Raji (cell line): ENCODE measurements around the gene RRAD.

Experiments used
- POLR2A ChIP-seq: IDR thresholded peaks from 2 replicates; pipeline ENCODE4 v1.6.1; 2011; ENCODE audit warnings: low read depth, low read length, control low read depth; ENCODE audit not compliant: insufficient read depth

RRAD gene

DNA sequence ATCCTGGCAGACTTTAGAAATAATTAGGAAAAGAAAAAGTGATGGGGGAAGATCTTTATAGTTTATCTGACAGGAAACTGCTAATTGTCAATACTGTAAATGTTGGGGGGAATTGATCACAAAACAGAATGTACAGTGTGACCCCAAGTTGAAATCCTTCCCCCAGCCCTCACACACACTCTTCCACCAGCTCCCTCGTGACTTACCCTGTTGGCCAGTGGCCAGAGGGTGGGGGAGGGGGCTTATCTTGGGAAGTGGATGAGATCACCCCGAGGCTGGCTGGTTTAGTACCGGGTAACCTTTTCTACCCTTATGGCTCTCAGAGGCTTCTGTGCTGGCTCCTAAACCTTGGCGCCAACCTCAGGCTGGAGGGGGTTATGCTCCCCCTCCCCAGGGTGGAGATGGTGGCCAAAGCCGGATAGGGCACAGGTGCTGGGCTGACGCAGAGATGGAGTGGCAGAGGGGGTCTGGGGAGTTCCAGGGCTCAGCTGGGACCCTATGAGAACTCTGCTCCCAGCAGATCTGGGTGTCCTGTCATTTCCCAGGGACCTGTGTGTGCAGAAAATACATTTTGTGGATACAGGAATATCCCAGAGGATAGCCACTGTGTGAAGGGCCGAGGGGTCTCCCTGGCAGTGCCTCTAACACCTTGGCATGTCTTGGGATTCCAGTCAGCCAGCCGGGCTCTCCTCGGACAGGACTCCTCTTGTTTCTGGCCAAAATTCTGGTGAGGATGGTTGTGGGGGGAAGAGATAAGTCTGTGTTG lies 25.2 kb downstream of the RRAD start:
- no peak for TF ChIP-seq POLR2A

DNA sequence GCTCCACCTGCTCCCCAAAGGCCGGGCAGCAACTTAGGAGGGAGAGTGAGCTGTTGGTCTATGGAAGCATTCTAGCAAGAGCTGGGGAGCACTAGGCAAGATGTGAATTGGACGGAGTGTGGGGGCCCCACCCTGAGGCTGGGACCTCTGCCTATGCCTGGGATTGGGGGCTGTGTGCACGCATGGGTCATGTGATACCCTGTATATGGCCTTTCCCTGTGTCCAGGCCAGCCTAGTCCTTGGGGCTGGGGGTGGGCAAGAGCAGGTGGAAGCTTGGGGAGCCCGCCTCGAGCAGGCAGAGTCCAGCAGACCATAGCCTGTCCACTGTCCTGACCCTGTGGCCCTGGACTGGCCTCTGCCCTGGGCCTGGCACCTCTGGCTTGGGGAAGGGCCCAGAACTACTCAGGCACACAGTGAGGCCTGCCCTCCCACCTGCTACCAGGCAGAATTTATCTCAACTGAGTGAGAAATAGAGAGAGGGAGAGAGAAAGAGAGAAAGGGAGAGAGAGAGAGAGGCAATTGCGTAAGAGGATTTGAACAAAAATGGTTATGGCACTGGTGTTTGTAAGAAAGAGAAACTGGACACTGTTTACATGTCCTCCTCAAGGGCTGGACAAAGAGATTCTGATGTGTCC lies 25.9 kb downstream of the RRAD start:
- no peak for TF ChIP-seq POLR2A

DNA sequence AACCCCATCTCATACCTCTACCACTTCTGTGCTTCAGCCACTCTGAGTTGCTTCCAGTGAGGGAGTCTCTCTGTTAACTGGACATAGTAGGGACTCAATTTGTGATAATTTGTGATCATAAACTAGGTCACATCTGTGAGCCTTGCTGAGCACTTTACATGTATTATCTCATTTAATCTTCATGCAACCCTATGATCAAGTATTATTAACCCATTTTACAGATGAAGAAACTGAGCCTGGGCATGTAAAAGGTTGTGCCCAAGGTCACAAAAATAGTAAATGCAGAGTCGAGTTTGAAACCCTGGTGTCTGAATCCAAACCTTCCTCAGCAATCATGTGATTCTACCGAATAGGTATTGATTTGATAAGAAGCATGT lies 26.4 kb downstream of the RRAD start:
- TF ChIP-seq POLR2A: no peak

DNA sequence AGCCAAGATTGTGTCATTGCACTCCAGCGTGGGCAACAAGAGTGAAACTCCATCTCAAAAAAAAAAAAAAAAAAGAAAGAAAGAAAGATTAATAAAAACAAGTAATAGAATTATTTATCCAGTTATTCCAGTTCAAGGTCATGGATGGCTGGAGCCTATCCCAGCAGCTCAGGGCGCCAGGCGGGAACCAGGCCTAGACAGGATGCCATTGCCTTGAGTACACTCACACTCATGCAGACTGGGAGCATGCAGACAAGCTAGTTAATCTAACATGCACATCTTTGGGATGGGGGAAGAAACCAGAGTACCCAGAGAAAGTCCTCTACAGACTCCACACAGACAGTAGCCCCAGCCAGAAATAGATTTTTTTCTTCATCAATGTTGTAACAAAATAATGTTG lies 27.1 kb downstream of the RRAD start:
- no peak for TF ChIP-seq POLR2A

DNA sequence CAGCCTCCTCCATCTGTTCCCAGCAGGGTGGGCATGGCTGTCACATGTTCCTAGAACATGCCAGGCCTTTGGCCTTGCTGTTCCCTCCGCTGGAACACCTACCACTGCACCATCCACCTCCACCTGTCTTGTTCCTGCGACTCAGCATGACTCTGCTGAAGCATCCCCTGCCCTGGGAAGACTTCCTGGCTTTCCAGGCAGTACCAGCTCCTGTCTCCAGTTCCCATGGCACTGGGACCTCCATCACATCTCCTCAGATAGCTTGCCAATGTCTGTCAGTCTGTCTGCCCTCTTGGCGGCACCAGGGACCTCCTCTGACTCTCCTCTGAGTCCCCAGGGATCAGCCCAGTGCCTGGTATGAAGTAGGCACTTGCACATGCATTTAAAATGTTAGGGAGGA lies 29.3 kb downstream of the RRAD start:
- TF ChIP-seq POLR2A: no peak

DNA sequence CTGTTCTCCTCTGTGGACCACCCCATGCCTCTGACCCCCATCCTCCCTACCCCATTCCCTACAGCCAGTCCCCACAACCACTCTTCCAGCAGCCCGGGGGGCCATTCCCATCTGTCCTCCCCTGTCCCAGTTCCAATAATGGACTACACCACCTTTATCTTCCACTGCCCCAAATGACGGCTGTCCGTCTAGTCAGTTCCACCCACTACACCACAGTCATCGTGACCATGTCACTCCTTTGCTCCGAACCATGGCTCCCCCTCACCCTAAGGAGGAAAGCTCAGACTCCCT lies 29.7 kb downstream of the RRAD start:
- TF ChIP-seq POLR2A: no peak

DNA sequence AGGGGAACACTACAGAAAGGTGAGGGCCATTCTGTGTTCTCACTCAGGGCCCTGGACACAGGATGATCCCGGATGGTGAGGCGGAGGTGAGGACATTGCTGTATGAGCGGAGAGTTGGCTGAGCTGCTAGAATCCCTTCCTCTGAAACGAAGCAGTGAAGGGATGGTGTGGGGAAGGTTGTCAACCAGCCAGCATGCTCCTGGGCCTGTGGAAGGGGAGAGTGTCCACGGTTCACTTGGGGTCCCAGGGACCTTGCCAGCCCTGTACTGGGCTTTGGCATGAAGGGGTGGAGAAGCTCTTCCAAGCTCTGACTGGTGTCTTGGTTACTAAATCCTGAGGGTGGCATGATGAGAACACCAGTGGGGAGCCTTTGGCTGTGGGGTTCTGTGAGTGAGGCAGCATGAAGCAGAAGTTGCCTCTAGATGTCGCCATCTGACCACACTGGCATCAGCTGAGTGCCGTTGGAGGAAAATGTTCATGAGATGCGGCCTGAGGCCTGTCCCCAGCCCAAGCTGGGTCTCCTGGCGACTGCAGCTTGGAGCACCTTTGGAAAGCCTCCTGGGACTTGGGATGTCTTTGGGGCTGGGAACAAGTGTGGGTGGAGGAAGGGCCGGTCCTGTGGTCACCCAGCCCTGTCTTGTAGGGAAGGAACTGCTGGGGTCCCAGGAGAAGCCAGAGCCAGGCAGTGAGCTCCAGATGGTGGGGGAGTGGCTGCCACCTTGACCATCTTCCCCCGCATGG lies 30.2 kb downstream of the RRAD start:
- no peak for TF ChIP-seq POLR2A

DNA sequence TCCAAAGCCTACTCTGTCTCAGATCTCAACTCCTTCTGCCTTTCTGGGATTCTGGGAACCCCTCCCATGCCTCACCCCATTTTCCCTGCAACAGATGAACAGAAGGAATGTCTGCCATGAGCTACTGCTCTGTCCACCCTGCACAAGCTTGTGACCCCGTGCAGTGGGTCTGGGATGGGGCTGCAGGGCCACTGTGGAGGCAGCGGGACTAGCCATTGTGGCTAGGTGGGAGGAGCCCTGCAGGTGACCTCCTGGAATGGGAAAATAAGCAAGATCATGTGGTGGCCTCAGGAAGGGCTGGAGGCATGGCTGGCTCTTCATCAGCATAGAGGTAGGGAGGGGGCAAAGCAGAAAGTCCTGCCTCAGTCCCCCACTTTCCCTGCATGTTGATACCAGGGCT lies 31.3 kb downstream of the RRAD start:
- TF ChIP-seq POLR2A: no peak

DNA sequence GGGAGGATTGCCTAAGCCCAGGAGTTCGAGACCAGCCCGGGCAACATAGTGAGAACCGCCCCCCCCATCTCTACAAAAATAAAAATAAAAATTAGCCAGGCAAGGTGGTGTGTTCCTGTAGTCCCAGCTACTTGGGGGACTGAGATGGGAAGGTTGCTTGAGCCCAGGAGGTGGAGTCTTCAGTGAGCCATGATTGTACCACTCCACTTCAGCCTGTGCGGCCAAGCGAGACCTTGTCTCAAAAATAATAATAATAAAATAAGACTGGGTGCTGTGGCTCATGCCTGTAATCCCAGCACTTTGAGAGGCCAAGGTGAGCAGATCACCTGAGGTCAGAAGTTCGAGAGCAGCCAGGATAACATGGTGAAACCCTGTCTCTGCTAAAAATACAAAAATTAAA lies 33.5 kb downstream of the RRAD start:
- TF ChIP-seq POLR2A: no peak

DNA sequence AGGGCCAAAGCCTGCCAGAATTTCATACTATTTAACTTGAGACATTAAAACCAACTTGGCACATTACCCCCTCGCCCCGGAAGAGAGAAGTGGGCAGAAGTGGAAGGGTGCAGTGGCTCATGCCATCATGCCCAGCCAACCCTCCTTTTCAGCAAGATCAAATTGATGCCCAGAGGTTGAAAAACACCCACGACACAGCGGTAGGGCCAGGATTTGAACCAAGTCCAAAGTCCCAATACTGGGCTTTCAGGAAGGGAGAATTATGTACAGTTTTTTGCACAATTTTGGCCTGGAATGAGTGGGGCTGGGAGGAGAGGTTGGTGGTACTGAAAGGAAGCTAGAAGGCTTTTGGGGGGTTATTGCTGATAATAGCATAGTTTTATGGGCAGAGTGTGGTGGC lies 34.0 kb downstream of the RRAD start:
- TF ChIP-seq POLR2A: no peak

DNA sequence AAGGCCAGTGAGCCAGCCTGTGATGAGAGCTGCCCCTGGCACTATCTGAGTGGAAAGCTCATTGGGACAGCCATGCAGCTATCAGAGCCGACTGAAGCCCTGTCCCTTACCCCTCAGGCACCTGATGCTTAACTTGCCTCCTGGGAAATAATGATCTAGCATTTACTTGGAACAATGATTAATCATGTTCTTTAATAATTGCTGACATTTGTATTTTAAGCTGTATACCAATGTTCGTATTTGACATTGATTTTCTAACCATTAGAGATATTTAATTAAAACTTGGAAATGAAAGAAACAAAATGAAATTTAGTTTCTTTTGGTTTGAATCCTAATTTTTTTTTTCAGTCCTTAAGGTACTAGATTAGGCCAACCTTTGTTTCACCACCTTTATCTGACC lies 34.5 kb downstream of the RRAD start:
- TF ChIP-seq POLR2A: no peak

DNA sequence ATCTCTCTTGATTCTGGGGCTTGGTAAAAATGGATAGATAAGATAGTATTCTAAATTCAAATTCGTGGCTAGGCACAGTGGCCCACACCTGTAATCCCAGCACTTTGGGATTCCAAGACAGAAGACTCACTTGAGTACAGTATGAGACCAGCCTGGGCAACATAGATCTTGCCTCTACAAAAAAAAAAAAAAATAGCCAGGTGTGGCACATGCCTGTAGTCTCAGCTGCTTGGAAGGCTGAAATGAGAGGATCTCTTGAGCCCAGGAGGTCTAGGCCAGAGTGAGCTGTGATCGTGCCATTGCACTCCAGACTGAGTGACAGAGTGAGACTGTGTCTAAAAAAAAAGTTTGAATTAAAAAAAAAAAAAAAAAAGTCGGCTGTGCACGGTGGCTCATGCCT lies 35.7 kb downstream of the RRAD start:
- no peak for TF ChIP-seq POLR2A

DNA sequence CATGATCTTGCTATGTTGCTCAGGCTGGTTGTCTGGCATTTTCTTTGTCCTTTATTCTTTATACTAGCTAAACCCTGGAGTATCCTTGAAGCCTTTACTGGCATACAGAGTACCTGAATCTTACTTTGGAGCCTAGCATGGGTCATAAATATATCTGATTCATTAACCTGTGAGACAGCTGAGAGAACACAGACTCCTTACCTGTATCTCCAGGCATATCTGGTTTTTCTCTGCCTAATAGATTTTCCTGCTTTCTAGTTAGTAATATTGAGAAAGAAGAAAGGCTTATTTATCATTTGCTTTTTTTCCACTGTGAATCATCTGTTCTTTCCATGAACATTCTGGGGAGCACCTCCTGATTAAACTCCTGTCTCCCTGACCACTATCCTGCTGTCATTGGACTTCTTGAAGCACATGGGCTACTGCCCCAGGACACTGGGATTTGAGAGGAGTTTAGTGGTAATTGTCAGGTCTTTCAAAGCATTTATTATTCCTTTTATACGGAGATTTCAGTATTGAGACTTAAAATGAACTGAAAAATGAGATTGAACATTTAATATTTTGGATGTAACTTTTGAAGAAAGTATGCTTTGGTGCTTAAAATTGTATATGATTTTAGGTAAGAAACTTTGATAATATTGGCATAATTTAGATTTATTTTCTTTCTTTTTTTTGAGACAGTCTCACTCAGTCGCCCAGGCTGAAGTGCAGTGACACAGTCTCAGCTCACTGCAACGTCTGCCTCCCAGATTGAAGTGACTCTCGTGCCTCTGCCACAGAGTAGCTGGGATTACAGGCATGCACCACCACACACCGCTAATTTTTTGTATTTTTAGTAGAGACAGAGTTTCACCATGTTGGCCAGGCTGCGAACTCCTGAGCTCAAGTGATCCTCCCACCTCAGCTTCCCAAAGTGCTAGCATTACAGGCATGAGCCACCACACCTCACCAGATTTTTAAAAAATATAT lies 36.4 kb downstream of the RRAD start:
- no peak for TF ChIP-seq POLR2A

DNA sequence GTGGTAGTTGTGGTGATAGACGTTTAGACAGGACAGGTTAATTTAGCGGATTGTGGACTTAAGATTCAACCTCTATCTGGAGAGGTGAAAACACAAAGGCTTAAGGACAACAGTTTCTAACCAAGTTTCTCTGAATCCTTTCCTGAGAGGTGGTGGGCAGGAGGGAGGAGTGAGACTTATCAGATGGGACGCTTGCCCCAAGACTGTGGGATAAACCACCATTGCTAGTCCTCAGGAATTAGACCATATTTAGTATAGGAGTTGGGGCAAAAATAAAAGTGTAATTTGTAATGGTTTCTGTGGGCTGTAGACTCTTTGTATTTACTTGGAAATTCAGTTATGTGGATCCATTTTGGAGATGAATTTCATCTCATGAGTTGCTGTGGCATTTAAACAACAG lies 38.4 kb downstream of the RRAD start:
- TF ChIP-seq POLR2A: no peak

DNA sequence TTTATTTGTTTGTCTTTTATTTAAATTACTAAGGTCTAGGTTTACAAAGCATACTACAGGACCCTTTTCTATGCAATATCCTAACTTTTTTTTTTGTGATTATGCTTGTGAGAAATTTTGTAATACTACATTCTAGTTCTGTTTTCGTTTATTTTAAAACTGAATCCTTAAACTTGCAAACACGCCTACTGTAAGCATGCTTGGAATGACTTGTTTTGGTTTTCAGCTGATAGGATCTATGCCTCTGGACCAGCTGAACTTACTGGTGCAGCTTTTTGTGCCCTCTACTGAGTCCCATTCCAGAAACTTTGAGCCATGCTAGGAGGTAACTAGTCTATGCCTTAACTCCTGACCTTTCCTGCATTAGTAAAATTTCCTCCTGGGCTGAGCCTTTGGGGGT lies 39.0 kb downstream of the RRAD start:
- no peak for TF ChIP-seq POLR2A
